ENCODE measurements around the gene LRP5. TPM values are rescaled to one million over a fixed set of nuclear protein-coding genes. Genes with fewer than 3 reads are reported as not detected.

Gene LRP5
- total and polyA plus RNA-seq, 12 donors = 10.7 to 277 (median 75.8) TPM

DNA sequence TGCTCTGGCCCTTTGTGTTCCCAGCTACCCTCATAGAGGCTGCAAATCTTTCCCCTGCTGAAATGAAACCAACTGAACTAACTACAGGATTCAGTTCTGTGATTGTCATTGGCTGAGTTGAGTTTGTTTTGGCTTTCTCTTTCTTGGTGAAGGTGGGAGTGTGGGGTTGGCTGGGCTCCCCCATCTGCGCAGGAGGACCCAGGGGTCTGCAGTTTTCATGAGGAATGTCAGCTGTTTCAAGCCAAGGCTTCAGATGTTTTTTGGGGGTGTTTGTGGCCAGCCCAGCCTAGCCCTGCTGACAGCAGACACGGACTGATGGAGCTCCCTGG lies 34.0 kb downstream of the LRP5 start:
- intact Hi-C loops (cut with DNase I) = no loop called here
- peaks cover 0 to 35% of the 10 kb centered on the region in 2 donors for H3K4me1 ChIP-seq (replicated peaks in 1 of 2)

GRCh38 chr11:68347345-68347744 lies 35.0 kb downstream of the LRP5 start:
- Histone ChIP-seq H3K27me3 (no peaks in the 10 kb centered on the region), H3K4me3 (no peak overlapping the region), H3K27ac (no peak overlapping the region), H3K9me3 (replicated peaks in 1 of 3) (no peaks in the 10 kb centered on the region), H3K4me1 (replicated peaks in 1 of 2) (peaks cover 0 to 31% of the 10 kb centered on the region in 2 donors), H3K36me3 (replicated peaks in 1 of 2) (peaks cover 0 to 4% of the 10 kb centered on the region in 2 donors)
- no peak for DNase-seq
- 78 to 85% (median 84%) methylated on average over 6 to 8 of the region's 8 CpGs for WGBS, 4 donors
- intact Hi-C loops (cut with DNase I) = no loop called here
- no peak for TF ChIP-seq CTCF (IDR thresholded peaks at IDR 0.05)
- TF ChIP-seq POLR2A (IDR thresholded peaks at IDR 0.05) = no peak

More for the DNA sequence above, 34.0 kb downstream of the LRP5 start:
- Histone ChIP-seq H3K9me3 (replicated peaks in 1 of 3) (no peaks in the 10 kb centered on the region), H3K27me3 (no peaks in the 10 kb centered on the region), H3K36me3 (replicated peaks in 1 of 2) (peaks cover 0 to 4% of the 10 kb centered on the region in 2 donors), H3K27ac (peak overlapping the region in 1 of 5 donors; percentile 21), H3K4me3 (no peak overlapping the region)
- WGBS, 4 donors = 62 to 84% (median 68%) methylated on average over 2 of the region's 2 CpGs; no CpG with 5 or more reads in 1 of the 4 donors
- no peak for TF ChIP-seq CTCF (IDR thresholded peaks at IDR 0.05)
- no peak for DNase-seq

DNA sequence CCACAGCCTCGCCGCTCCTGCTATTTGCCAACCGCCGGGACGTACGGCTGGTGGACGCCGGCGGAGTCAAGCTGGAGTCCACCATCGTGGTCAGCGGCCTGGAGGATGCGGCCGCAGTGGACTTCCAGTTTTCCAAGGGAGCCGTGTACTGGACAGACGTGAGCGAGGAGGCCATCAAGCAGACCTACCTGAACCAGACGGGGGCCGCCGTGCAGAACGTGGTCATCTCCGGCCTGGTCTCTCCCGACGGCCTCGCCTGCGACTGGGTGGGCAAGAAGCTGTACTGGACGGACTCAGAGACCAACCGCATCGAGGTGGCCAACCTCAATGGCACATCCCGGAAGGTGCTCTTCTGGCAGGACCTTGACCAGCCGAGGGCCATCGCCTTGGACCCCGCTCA lies 35.5 kb downstream of the LRP5 start:
- WGBS, 4 donors = 94 to 98% (median 96%) methylated on average over 19 to 32 of the region's 32 CpGs
- Histone ChIP-seq H3K4me1 (replicated peaks in 1 of 2) (peaks cover 0 to 27% of the 10 kb centered on the region in 2 donors), H3K27ac (no peak overlapping the region)

DNA sequence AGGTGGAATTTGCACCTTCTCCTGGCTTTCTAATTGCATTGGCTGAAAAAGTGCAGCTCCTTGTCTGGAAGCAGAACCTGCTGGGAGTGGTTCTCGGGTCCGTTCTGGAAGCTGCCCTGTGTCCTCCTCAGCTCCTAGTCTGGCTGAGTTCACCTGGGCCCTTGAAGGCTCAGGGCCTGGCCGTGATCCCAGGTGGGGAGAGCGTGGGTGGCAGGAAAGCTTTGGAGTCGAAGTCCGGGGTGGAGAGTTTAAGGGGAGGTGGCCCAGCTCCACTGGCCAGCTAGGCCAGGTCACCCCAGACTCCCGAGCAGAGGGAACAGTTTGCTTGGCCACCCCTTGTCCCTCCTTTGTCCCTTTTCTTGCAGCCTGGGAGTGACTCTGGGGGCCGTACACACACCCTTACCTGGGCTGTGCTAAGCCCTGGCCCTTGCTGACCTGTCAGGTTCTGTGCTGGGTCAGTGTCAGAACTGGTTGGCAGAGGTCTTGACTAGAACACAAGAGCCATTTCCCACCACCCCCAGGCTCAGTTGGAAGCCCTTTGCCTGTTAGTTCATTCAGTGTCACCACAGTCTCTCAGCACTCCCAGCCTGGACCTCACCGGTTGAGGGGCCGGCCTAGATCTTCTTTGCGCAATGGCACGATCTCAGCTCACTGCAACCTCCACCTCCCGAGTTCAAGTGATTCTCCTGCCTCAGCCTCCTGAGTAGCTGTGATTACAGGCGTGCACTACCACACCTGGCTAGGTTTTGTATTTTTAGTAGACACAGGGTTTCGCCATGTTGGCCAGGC lies 37.3 kb downstream of the LRP5 start:
- Histone ChIP-seq H3K4me1 (replicated peaks in 1 of 2) (peaks cover 11 to 30% of the 10 kb centered on the region in 2 donors), H3K4me3 (no peak overlapping the region), H3K27ac (no peak overlapping the region), H3K9me3 (replicated peaks in 1 of 3) (no peaks in the 10 kb centered on the region), H3K36me3 (replicated peaks in 1 of 2) (peaks cover 0 to 4% of the 10 kb centered on the region in 2 donors), H3K27me3 (no peaks in the 10 kb centered on the region)
- DNase-seq = no peak
- TF ChIP-seq CTCF (IDR thresholded peaks at IDR 0.05) = no peak
- no peak for TF ChIP-seq POLR2A (IDR thresholded peaks at IDR 0.05)
- intact Hi-C loops (cut with DNase I) = no loop called here
- 88 to 91% (median 89%) methylated on average over 7 to 15 of the region's 15 CpGs for WGBS, 4 donors

More for the DNA sequence above, 35.5 kb downstream of the LRP5 start:
- H3K36me3 ChIP-seq (replicated peaks in 1 of 2) = peaks cover 0 to 4% of the 10 kb centered on the region in 2 donors
- no peaks in the 10 kb centered on the region for H3K9me3 ChIP-seq (replicated peaks in 1 of 3)
- TF ChIP-seq POLR2A (IDR thresholded peaks at IDR 0.05) = no peak
- TF ChIP-seq CTCF (IDR thresholded peaks at IDR 0.05) = no peak
- no peak overlapping the region for H3K4me3 ChIP-seq
- no peak for DNase-seq
- intact Hi-C loops (cut with DNase I) = no loop called here
- H3K27me3 ChIP-seq = no peaks in the 10 kb centered on the region

Measured in adrenal gland (tissue), 12 donors.